NAMALWA (cell line): ENCODE measurements around the gene EXOSC10.
A peak's percentile ranks its signal among the peaks of the same experiment; 100 is the strongest.
"Not testable (repeated sequence)": the region's sequence is repeated elsewhere in the genome, so short reads cannot be mapped to it uniquely, and the experiment has no call there.

Experiments
- DNase-seq: peaks from one replicate; pipeline ENCODE4 v3.0.0-alpha.2; 2015; ENCODE audit warnings: low spot score

EXOSC10 gene

DNA sequence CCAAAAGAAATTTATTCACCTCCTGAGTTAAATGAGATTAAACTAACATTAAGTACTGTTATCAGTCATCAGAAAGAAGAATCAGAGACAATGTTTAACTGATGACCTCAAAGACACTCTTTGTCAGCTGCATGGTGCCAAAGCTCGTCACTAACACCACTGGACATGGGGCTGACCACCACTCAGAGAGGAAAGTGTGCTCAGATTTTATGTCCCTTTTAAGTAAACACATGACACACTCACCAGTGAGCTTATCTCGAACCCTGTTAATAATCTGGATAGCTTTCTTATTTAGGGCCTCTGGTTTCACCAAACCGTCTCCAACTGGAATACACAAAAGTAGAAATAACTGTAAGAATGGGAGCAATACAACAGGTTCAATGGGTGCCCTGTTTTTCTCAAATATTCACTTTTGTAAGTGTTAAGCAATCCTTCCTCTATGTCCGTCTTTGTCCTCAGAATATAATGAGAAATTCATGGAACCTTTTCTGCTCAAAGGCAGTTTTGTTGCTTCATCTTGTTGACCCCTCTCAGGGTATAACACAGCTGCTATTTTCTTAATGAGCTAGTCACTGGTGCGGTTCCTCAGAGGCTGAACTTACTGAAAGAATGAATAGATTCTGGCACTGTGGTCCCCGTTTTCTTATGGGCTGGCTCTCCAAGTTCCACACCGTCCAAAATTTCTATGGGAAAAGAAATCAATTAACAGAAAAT, 9.5 kb upstream of the EXOSC10 start:
- no peak for DNase-seq

- no peak for DNase-seq
Observed at GRCh38 chr1:11107599-11107998, 7.9 kb upstream of the EXOSC10 start.

GRCh38 chr1:11105586-11105985, 5.9 kb upstream of the EXOSC10 start:
- DNase-seq, result no peak

DNA sequence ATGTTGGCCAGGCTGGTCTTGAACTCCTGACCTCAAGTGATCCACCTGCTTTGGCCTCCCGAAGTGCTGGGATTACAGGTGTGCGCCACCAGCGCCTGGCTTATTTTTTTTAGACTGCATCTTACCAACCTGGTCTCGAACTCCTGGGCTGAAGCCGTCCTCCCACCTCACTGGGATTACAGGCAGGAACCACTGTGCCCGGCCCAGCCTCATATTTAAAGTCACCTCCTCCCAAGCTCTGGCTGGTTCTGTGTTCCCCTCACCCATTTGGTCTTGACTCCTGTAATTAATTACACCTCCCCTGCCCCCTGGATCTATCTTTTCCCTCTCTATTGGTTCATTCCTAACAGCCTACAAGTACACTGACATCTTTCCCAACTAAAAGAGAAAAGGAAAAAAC, 1.7 kb upstream of the EXOSC10 start:
- DNase-seq, result no peak

DNA sequence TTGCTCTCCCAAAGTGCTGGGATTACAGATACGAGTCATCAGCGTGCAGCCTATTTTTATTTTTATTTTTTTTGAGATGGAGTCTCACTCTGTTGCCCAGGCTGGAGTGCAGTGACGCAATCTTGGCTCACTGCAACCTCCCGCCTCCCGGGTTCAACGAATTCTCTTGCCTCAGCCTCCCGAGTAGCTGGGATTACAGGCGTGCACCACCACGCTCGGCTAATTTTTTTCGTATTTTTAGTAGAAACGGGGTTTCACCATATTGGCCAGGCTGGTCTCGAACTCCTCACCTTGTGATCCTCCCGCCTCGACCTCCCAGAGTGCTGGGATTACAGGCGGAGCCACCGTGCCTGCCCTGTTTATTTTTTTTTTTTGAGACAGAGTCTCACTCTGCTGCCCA, 1.1 kb upstream of the EXOSC10 start:
- DNase-seq, result not testable (repeated sequence)

DNA sequence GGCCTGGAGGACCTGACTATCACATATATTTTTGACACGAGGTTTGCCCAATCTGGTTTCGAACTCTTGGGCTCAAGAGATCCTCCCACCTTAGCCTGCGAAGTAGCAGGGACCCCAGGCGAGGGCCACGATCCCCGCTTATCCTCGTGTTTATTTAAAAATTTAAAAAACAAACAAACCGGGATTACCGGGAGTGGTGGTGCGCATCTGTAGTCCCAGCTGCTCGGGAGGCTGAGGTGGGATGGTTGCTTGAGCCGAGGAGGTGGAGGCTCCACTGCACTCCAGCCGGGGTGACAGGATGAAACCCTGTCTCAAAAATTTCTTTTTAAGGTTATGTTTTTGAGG, 452 bp upstream of the EXOSC10 start:
- DNase-seq, result no peak

GRCh38 chr1:11098931-11099309, 749 bp downstream of the EXOSC10 start:
- DNase-seq, result no peak

- not testable (repeated sequence) for DNase-seq
Observed at GRCh38 chr1:11083784-11084183, 15.9 kb downstream of the EXOSC10 start.

- DNase-seq, result no peak
Observed at GRCh38 chr1:11080931-11081330, 18.7 kb downstream of the EXOSC10 start.

DNA sequence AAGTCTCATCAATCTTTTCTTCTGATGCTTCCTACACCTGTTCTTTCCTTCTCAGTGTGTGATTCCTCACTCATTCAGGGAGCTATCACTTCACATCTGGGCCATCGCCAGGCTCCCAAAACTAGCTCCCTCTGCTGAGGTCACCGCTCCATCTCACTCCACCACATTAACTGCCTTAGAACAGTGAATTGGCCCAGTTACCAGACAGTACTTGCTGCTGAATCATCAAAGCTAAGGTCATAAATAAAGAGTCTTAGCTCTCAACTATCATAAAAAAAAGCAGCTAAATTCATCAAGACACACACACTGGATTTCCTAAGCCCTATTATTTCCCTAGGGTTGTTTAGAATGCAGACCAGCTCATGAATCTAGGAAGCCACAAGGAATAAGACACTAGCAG, 21.0 kb downstream of the EXOSC10 start:
- DNase-seq, result no peak

DNA sequence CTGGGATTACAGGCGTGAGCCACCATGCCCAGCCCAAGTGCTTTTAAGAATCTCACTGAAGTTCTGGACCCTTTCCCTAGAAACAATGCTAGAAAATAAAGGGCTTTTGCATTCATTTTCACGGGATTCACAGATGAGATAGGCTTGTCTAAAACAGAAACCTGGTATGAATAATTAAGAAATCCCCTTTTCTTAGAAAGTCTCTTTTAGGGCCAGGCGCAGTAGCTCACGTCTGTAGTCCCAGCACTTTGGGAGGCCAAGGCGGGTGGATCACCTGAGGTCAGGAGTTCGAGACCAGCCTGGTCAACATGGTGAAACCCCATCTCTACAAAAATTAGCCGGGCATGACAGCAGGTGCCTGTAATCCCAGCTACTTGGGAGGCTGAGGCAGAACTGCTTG, 26.3 kb downstream of the EXOSC10 start:
- DNase-seq, result not testable (repeated sequence)

- no peak for DNase-seq
Observed at GRCh38 chr1:11072216-11072917, 27.3 kb downstream of the EXOSC10 start.

GRCh38 chr1:11071463-11072215, 28.0 kb downstream of the EXOSC10 start:
- no peak for DNase-seq

DNA sequence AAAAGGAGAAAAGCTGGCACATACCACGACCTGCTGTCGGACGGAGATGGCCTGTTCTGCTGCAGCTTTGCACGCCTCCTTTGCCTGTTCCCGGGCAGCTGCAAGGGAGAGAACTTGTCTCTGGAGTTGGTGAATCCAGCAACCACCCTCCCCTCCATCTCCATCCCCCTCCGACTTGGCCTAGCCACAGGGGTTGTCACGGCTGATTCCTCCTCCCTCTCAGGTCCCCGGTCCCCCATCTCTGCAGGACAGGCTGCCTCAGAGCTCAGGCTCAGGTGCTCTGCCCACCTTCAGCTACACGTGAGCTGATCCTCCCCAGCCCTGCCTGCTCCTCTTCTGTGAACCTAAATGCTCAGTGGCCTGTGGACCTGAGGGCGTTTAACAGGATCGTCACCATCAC, 28.8 kb downstream of the EXOSC10 start:
- no peak for DNase-seq

DNA sequence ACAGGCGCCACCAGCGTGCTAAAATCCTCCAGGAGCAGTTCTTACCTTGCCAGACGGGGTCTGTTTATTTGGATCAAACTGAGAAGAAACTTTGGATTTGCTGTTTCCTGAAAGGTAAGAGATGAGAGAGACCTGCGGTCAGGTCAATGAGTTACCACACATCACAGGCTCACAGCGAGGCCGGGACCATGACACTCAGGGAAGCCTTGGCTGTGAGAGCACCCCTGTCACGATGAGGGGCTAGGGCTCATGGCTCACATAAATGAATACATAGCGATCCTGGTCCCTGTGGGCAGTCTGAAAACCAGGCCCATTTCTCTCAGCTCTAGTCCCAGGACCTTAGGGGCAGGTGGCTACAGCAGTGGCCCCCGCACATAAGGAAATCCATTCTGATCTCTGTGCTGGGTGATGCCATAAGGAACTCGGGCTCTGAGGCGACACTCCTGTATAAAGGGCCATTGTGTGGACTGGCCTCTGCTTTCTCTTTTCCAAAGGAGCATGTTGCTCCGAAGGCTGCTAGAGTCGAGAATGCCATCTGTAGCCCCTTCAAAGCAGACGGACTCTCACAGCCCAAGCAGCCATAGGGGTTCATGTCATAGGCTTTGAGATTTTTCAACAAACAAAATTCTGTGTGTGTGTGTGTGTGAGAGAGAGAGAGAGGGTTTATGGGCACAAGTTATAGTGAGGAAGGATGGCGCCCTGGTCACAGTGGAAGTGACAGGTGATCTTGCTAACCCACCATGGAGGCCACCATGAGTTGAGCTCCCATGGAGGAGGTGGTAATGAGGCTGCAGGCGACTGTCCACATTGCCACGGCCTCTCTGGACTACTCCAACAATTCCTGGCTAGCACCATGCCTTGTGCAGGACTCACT, 30.8 kb downstream of the EXOSC10 start:
- no peak for DNase-seq

- DNase-seq, result no peak
Observed at GRCh38 chr1:11067716-11068599, 31.7 kb downstream of the EXOSC10 start.

DNA sequence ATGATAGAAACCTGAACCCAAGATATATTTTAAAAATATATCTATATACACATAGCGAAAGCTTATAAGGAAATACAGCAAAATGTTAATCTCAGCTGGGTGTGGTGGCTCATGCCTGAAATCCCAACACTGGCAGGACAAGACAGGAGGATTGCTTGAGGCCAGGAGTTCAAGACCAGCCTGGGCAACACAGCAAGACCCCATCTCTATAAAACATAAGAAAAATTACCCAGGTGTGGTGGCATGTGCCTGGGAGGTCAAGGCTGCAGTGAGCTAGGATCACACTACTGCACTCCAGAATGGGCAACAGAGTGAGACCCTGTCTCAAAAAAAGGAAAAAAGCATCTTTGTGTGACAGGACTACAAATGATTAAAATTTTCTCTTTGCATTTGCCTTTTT, 33.9 kb downstream of the EXOSC10 start:
- no peak for DNase-seq

- no peak for DNase-seq
Observed at GRCh38 chr1:11064942-11065341, 34.7 kb downstream of the EXOSC10 start.

- peak; percentile 33 for DNase-seq
Observed at GRCh38 chr1:11063937-11064537, 35.6 kb downstream of the EXOSC10 start.

GRCh38 chr1:11062965-11063401, 36.7 kb downstream of the EXOSC10 start:
- no peak for DNase-seq
